GM21390 (cell line): ENCODE measurements around the gene HMG20B.
"Not testable (repeated sequence)": the region's sequence is repeated elsewhere in the genome, so short reads cannot be mapped to it uniquely, and the experiment has no call there.

Experiments used
- ATAC-seq: cut with Tn5 transposase; IDR thresholded peaks from one replicate; pipeline ENCODE4 v1.9.1; 2021; ENCODE audit not compliant: unreplicated experiment

The HMG20B gene

DNA sequence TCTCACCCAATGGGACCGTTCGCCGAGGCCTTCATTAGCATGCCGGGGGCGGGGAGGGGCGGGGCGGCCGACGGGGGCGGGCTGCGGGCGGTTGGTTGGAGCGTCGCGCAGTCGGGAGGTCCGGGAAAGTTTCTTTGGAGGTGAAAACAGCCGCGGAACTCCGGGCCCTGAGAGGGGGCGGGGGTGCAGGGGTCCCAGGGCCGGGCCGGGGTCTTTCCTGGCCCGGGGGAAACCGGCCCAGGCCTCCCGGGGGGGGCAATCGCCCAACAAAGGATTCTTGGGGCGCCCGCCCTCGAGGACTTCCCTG is at the start of gene HMG20B:
TSS of gene HMG20B (plus strand) at position 90 of the 307 bp plus-strand sequence. CDS start 366 bp downstream, outside the sequence.
- no peak for ATAC-seq

DNA sequence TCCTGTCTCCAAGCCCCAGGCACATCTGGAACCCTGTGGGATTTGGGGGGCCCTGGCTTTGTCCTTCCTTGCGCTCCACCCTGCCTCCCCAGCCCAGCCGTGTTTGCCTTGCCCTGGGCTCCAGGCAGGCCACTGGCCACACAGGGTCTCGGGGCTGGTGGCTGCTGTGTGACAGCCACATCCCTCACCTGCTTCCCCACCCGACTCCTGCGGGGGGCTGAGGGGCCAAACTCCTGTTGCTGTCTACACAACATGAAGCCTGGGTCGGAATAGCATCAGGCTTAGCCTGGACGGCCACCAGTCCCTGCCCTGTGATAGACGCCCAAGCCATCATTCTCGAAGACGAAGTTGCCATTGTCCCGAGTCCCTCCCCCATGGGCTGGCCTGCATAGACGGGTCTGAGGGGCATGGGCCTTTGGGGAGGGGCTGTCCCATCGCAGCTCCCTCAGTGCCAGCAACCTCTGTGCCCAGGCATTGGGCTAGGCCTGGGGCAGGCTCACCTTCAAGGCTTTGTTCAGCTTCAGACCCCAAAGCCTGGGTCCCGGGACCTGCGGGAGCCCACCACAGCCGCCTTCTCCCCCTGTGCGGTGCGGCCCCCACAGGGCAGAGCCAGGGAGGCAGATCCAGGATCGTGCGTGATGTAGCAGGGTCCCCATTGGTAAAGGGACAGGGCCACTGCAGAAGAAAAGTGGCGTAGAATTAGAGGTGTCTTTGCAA is 49.2 kb upstream of the HMG20B start:
- no peak for ATAC-seq

DNA sequence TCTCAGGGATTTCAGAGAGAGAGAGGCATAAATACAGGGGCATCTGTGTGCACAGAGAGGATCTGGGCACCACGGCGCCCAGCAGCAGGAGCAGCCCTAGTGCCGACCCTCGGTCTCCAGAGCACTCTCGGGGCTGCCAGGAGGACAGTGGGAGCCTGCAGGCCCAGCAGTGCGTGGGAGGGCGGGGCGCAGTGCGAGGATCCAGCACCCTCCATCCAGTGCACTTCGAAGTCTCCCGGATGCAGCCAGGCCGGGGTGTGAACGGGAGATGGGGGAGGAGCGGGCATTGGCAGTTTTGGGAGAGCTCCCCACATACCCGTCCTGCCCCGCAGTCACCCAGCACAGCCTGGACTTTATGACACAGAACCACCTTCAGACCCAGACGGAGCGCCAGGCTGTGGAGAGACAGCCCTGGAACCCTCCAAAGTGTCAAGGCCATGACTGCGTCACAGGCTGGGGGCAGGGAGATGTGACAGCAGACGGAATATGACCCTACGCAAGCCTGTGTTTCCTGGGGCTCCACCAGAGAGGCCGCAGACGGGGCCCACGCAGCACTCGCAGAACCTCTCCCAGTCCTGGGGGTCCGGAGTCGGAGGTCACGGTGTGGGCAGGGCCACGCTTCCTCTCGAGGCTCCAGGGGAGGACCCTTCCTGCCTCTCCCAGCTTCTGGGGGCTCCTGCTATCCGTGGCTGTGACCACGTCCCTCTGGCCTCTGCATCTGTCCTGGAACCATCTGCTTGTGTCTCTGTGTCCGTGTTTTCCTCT is 48.5 kb upstream of the HMG20B start:
- ATAC-seq, result no peak

DNA sequence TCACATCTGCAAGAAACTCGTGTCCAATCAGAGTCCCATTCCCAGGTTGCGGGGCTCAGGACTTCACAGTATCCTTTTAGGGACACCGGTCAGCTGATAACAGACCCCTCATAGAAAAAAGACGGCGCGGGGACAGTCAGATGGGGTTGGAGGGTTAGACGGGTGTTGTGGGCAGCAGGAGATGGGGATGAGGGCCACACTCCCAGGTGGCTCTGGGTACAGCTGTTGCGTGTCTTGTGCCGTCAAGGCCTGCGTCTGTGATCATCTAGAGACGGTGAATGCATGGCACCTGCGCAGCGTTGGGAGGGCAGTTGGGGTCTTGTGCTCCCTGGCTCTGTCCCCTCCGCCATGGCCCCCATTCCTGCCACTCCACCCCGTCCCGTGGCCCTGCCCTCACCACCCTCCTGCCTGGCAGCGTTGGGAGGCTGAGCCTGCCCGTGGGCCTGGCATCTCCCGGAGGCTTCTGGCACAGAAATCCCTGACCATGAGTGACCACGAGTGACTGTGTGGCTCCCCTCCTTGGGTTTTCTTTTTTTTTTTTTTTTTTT is 47.8 kb upstream of the HMG20B start:
- no peak for ATAC-seq

DNA sequence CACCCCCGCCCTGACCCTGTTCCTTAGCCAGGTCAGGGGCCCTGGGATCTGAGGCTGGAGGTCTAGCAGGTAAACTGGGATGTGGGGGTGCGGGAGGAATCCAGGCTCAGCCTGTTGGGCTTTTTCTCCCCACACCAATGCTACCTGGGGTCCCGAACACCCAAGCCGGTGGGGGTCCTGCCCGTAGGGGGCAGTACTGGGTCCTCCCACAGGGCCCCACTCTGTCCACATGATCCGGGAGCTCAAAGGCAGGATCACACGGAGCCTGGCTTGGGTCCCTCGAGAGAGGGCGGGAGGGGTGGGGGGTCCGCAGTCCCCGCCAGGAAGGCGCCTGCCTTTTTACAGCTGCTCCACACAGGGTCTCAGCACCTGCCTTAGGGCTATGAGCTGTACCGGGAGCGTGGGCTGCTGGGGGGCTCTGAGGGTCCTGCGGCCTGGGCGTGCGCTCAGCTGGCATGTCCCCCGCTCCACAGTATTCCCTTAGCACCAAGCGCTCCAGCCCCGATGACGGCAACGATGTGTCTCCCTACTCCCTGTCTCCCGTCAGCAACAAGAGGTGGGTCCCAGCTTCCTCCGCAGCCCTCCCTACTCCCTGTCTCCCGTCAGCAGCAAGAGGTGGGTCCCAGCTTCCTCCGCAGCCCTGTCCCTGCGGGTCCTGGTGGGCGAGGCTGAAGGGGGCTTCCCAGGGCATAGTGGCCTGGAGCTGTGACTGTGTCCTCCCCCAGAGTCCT is 46.1 kb upstream of the HMG20B start:
- no peak for ATAC-seq

DNA sequence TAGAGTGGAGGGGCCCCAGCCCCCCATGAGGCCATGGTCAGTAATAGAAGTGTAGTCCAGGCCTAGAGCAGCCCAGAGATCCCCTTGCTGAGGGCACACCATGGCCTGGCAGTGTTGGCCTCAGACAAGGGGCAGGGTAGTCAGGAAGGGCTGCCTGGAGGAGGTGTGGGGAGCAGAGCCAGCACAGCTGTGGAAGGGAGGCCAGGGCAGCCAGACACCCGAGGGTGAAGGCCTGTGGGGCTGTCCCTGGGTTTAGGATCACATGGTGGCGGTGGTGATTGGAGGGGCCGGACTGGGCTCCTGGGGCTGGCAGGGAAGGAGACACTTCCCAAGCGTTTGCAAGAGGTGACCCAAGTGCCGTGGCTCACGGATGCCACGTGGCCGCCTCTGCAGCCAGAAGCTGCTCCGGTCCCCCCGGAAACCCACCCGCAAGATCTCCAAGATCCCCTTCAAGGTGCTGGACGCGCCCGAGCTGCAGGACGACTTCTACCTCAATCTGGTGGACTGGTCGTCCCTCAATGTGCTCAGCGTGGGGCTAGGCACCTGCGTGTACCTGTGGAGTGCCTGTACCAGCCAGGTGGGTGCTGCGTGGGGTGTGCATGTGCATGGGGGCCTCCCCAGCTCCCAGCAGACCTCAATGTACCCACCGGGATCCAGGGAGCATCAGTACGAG is 45.4 kb upstream of the HMG20B start:
- no peak for ATAC-seq

DNA sequence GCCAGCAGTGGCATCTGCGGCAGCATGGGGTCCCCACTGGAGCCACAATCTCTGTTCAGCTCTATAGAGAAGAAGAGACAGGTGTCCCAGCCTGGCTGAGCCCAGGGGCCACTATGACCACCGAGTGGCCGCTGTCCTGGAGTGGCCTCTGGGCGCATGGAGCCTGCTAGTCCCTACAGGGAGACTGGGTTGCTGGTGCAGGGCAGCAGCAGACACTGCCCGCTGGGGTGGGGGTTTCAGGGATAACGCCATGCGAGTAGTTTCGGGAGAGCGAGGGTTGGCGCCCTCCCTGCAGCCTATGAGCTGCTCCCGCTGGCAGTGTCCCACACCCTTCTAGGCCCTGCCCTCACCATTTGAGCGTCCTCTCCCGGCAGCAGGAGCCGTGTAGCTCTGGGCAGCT is 44.7 kb upstream of the HMG20B start:
- ATAC-seq, result no peak

DNA sequence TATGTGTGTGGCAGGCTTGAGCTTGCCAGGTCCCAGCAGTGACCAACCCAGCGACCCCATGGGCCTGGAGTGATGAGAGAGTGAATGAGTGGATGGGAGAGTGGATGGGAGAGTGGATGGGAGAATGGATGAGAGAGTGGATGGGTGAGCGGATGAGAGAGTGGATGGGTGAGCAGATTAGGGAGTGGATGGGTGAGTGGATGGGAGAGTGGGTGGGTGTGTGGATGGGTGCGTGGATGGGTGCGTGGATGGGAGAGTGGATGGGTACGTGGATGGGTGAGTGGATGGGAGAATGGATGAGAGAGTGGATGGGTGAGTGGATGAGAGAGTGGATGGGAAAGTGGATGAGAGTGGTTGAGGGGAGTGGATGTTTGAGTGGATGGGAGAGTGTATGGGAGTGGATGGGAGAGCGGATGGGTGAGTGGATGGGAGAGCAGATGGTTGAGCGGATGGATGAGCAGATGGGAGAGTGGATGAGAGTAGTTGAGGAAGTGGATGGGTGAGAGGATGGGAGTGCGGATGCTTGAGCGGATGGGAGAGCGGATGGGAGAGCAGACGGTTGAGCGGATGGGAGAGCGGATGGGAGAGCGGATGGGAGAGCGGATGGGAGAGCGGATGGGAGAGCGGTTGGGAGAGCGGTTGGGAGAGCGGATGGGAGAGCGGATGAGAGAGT is 44.1 kb upstream of the HMG20B start:
- no peak for ATAC-seq

DNA sequence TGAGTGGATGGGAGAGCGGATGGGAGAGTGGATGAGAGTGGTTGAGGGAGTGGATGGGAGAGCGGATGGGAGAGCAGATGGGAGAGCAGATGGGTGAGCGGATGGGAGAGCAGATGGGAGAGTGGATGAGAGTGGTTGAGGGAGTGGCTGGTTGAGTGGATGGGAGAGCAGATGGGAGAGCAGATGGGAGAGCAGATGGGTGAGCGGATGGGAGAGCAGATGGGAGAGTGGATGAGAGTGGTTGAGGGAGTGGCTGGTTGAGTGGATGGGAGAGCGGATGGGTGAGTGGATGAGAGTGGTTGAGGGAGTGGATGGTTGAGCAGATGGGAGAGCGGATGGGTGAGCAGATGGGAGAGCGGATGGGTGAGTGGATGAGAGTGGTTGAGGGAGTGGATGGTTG is 43.4 kb upstream of the HMG20B start:
- ATAC-seq, result not testable (repeated sequence)

DNA sequence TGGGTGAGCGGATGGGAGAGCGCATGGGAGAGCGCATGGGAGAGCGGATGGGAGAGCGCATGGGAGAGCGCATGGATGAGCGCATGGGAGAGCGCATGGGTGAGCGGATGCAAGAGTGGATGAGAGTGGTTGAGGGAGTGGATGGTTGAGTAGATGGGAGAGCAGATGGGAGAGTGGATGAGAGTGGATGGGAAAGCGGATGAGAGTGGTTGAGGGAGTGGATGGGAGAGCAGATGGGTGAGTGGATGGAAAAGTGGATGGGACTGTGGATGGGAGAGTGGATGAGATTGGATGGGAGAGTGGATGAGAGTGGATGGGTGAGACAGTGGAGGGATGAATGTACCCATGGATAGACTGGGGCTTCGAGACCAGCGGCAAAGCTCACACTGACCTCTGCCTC is 42.4 kb upstream of the HMG20B start:
- ATAC-seq, result no peak

DNA sequence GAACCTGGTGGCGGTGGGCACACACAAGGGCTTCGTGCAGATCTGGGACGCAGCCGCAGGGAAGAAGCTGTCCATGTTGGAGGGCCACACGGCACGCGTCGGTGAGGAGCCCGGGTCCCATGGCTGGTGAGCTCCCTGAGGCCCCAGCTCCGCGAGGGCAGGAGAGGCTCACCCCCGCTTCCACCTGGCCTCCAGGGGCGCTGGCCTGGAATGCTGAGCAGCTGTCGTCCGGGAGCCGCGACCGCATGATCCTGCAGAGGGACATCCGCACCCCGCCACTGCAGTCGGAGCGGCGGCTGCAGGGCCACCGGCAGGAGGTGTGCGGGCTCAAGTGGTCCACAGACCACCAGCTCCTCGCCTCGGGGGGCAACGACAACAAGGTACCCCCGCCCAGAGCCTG is 41.0 kb upstream of the HMG20B start:
- no peak for ATAC-seq

DNA sequence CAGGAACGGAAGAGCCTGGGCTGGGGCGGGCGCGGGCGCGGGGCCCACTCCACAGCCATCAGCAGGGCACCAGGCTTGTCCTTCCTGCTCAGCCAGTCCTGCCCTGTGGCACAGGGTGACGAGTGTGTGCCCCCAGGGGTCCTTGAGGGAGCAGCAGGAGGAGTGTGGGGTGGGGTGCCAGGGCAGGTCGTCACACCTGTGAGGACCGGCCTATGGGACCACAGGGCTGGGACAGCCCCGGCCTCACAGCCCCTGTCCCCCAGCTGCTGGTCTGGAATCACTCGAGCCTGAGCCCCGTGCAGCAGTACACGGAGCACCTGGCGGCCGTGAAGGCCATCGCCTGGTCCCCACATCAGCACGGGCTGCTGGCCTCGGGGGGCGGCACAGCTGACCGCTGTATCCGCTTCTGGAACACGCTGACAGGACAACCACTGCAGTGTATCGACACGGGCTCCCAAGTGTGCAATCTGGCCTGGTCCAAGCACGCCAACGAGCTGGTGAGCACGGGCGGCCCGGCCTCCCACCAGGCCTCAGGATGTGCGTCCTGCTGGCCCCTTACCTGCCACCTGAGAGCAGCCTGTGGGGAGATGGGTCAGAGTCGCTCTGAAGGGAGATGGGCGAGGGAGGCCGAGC is 40.5 kb upstream of the HMG20B start:
- no peak for ATAC-seq

DNA sequence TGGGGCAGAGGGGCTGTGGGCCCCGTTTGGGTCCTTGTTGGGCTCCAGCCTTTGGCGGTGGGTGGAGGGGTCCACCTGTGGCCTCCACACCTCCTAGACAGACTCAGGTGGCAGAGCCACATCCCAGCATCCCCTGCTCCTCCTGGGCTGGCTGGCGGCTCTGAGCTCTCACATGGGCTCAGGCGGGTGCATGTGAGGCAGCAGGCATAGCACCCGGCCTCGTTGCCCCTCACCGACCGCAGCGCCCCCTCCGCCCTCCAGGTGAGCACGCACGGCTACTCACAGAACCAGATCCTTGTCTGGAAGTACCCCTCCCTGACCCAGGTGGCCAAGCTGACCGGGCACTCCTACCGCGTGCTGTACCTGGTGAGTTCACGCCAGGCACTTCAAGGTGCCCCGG is 39.7 kb upstream of the HMG20B start:
- no peak for ATAC-seq

DNA sequence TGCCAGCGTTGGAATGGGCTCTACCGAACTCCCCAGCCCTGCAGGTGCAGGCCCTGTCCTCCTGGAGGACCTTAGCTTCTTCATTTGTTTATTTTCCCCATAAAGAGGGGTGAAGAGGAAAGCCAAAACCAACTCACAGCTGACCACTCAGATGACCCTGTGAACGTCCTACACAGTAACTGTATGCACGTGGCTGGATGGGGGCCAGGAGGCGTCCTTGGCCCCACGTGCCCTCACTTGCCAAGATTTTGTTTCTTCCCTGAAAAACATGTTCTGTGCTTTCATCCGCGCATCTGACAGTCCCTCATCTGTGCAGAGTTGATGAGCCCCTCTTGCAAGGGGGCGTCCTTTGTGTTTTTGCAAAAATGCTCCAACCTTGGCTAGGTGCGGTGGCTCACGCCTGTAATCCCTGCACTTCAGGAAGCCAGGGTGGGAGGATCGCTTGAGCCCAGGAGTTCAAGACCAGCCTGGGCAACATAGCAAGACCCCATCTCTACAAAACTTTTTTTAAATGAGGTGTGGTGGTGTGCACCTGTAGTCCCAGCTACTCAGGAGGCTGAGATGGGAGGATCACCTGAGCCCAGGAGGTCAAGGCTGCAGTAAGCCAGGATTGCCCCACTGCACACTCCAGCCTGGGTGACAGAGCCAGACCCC is 39.1 kb upstream of the HMG20B start:
- ATAC-seq, result no peak

DNA sequence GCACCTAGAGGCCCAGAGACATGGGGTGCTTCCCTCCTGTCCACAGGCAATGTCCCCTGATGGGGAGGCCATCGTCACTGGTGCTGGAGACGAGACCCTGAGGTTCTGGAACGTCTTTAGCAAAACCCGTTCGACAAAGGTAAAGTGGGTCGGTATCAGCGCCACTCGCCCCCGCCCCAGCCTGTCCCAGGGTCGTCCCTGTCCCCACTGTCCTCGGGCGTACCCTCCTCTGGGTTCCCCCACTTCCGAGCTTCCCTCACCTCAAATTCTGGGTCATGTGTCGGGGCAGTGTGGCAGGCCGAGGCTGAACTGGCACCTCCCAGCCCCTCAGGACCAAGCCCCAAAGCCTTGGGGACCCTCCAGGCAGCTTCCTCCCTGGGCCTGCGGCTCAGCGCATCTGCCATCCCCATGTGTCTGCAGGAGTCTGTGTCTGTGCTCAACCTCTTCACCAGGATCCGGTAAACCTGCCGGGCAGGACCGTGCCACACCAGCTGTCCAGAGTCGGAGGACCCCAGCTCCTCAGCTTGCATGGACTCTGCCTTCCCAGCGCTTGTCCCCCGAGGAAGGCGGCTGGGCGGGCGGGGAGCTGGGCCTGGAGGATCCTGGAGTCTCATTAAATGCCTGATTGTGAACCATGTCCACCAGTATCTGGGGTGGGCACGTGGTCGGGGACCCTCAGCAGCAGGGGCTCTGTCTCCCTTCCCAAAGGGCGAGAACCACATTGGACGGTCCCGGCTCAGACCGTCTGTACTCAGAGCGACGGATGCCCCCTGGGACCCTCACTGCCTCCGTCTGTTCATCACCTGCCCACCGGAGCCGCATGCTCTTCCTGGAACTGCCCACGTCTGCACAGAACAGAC is 38.1 kb upstream of the HMG20B start:
- no peak for ATAC-seq

DNA sequence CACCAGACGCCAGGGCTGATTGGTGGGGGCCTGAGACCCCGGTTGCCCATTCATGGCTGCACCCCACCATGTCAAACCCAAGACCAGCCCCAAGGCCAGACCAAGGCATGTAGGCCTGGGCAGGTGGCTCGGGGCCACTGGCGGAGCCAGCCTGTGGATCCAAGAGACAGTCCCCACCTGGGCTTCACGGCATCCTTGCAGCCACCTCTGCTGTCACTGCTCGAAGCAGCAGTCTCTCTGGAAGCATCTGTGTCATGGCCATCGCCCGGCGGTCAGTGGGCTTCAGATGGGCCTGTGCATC is 37.6 kb upstream of the HMG20B start:
- no peak for ATAC-seq

DNA sequence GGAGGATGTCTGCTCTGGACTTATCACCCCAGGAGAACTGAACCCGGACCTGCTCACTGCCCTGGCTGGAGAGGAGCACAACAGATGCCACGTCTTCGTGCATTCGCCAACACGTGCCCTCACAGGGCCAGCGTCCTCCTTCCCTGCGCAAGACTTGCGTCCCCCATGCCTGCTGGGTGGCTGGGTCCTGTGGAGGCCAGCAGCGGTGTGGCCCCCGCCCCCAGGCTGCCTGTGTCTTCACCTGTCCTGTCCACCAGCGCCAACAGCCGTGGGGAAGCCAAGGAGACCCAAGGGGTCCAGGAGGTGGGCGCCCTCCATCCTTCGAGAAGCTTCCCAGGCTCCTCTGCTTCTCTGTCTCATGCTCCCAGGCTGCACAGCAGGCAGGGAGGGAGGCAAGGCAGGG is 37.2 kb upstream of the HMG20B start:
- ATAC-seq, result no peak

DNA sequence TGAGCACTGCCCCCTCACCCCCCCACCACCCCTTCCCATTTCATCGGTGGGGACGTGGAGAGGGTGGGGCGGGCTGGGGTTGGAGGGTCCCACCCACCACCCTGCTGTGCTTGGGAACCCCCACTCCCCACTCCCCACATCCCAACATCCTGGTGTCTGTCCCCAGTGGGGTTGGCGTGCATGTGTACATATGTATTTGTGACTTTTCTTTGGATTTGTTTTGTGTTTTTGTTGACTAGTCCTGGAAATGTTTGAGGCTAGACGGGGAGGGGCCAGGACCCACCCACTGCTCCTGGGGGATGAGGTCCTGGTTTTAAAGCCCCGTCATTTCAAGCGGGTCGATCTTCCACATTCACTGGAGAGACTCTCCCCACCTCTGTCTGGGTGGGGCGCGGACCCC is 36.8 kb upstream of the HMG20B start:
- no peak for ATAC-seq
